SH-SY5Y (cell line): ENCODE data around the gene SCN1B.

Source experiments
- GATA2 ChIP-seq: IDR thresholded peaks from 2 replicates; pipeline ENCODE4 v1.6.1; 2011; ENCODE audit warnings: mild to moderate bottlenecking, low read depth, low read length
- GATA3 ChIP-seq: IDR thresholded peaks from 2 replicates; pipeline ENCODE4 v1.6.1; 2011; ENCODE audit warnings: low read depth, mild to moderate bottlenecking, low read length, moderate library complexity

GRCh38 chr19:35069696-35070095, 39.4 kb downstream of the SCN1B start:
- no peak for TF ChIP-seq GATA2
- no peak for TF ChIP-seq GATA3
